Adrenal gland (tissue), 12 donors: ENCODE results near the gene WDR48. TPM values are rescaled to one million over a fixed set of nuclear protein-coding genes. Genes with fewer than 3 reads are reported as not detected.

Source experiments
- DNase-seq, 7 donors: peaks; one replicate each; pipeline ENCODE4 v3.0.0-alpha.2; 2019 to 2020
- H3K27ac ChIP-seq, 5 donors: fragments of 200-600 bp; sonication (generic) in 4 of 5; 1 replicate in 3 of 5; 2 replicates in 2 of 5; pipeline versions ENCODE4 v1.5.1 to v1.8.0; 2016 to 2020; ENCODE audit warnings: mild to moderate bottlenecking in 1 of 5
- H3K27me3 ChIP-seq: fragments of 200-600 bp; 2 replicates; pipeline ENCODE4 v1.8.0; 2021
- H3K36me3 ChIP-seq, 2 donors: fragments of 200-600 bp; replicated peaks in 1 of 2; 1 replicate in 1 of 2; 2 replicates in 1 of 2; pipeline versions ENCODE4 v1.5.1 to v1.8.0; 2018 to 2022
- H3K4me1 ChIP-seq, 2 donors: fragments of 200-600 bp; replicated peaks in 1 of 2; 1 replicate in 1 of 2; 2 replicates in 1 of 2; pipeline versions ENCODE4 v1.5.1 to v1.8.0; 2018 to 2021
- H3K4me3 ChIP-seq, 4 donors: fragments of 200-600 bp; sonication (generic) in 3 of 4; one replicate each; pipeline ENCODE4 v1.5.1; 2016 to 2018
- H3K9me3 ChIP-seq, 3 donors: fragments of 200-600 bp; sonication (generic) in 1 of 3; replicated peaks in 1 of 3; 1 replicate in 2 of 3; 2 replicates in 1 of 3; pipeline versions ENCODE4 v1.5.1 to v1.8.0; 2016 to 2021
- POLR2A ChIP-seq, 2 donors: fragments of 450-650 bp; IDR thresholded peaks; one replicate each; pipeline ENCODE4 v1.6.1; 2017; ENCODE audit warnings: antibody characterized with exemption in 2 of 2, mild to moderate bottlenecking in 2 of 2, moderate library complexity in 1 of 2
- WGBS, 4 donors: extraction: QIAGEN DNeasy Blood & Tissue Kit in 2 of 4; methylation state at CpG; one replicate each; pipeline versions ENCODE4 v1.1.5 to v1.1.7; 2013 to 2017; 5-methylcytosine and 5-hydroxymethylcytosine counted together
- intact Hi-C, 2 donors: fragments of 100-400 bp; cut with DNase I; formaldehyde crosslinking; loops; one replicate each; pipeline versions ENCODE4 v1.14.1 to v1.15.0; 2022 to 2023
- polyA plus RNA-seq, 3 donors: library from polyadenylated mRNA; stranded (reverse); fragments of 200-250 nt in 2 of 3; fragments of 350-450 nt in 1 of 3; fragmentation: Illumina TruSeq in 1 of 3; extraction: RNeasy Lipid Tissue Mini Kit (QIAGEN cat#74804) in 1 of 3; gene quantifications; one replicate each; pipeline ENCODE4 v1.2.3, GENCODE V29; 2013 to 2014
- total RNA-seq, 9 donors: library from RNA; depleted of rRNA in 4 of 9; stranded (reverse); fragments of >200 nt in 4 of 9; fragments of 120-200 nt in 1 of 9; fragmentation: NEBNext Ultra II Directional in 1 of 9; extraction: Animal tissue kit (Norgen Biotek cat#: 25700) in 1 of 9; gene quantifications; one replicate each; pipeline versions ENCODE4 v1.1.0 to v1.2.4, GENCODE V29; 2013 to 2023
- TF ChIP-seq, protein P1 (sequence below), 6 experiments: fragments of 450-650 bp in 4 of 6; fragments of 200-600 bp in 2 of 6; sonication (generic) in 1 of 6; IDR thresholded peaks; 1 replicate in 5 of 6; 2 replicates in 1 of 6; pipeline versions ENCODE4 v1.5.1 to v1.8.0; 2016 to 2021; ENCODE audit warnings: antibody characterized with exemption in 6 of 6, mild to moderate bottlenecking in 2 of 6, moderate library complexity in 1 of 6
- donor health status: healthy with polysubstance abuse.
- donor health status: Bipolar disorder and iron deficiency.
- donor health status: DM: yes; HTN: yes; CAD: no.
- donor health status: DM: no; HTN: no; CAD: no.
- donor health status: DM: no; HTN: no; CAD: no.
- donor health status: DM: yes; HTN: yes; CAD: no.

WDR48 gene
- total and polyA plus RNA-seq, 12 donors, result 15.4 to 57.1 (median 28.7) TPM

DNA sequence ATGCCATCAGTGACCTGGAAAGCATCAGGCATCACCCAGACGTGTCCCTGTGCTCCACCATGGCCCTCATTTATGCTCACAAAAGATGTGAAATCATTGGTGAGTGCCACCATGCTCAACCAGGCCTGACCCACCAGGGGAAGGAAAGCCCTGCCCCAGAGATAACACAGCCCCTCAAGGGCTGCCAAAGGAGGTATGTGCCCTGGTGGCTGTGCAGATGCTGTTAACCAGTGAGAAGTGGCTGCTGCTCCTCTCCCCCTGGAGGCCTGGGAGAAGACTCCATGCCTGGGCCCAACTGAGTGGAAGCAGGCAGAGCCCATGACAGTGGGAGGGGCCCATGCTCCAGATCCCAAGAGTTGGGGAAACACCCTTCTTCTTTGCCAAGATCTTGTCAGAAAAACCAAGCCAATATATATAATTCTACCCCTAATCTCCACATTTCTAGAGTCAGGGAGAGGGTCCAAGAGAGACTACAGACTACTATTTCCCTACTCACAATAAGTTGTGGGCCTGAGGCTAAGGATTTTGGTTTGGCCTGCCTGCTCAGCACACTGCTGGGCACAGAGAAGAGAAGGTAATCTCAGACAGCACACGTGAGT lies 58.3 kb downstream of the WDR48 start:
- peaks cover 3 to 20% of the 10 kb centered on the region in 2 donors for H3K4me1 ChIP-seq
- peak in 1 of 7 donors; percentile 28 for DNase-seq
- no peaks in the 10 kb centered on the region for H3K36me3 ChIP-seq
- no peaks in the 10 kb centered on the region for H3K9me3 ChIP-seq
- WGBS, 4 donors, result 60 to 97% (median 77%) methylated on average over 1 to 2 of the region's 2 CpGs
- intact Hi-C loops, result loop anchor here in 1 of 2 donors (10.0 kb wide), 1 partner anchor 85 kb away; the partner anchor contains the start of gene XIRP1
- H3K27me3 ChIP-seq, result no peaks in the 10 kb centered on the region
- no peak for TF ChIP-seq POLR2A (IDR thresholded peaks at IDR 0.05)
- TF ChIP-seq, protein P1, sequence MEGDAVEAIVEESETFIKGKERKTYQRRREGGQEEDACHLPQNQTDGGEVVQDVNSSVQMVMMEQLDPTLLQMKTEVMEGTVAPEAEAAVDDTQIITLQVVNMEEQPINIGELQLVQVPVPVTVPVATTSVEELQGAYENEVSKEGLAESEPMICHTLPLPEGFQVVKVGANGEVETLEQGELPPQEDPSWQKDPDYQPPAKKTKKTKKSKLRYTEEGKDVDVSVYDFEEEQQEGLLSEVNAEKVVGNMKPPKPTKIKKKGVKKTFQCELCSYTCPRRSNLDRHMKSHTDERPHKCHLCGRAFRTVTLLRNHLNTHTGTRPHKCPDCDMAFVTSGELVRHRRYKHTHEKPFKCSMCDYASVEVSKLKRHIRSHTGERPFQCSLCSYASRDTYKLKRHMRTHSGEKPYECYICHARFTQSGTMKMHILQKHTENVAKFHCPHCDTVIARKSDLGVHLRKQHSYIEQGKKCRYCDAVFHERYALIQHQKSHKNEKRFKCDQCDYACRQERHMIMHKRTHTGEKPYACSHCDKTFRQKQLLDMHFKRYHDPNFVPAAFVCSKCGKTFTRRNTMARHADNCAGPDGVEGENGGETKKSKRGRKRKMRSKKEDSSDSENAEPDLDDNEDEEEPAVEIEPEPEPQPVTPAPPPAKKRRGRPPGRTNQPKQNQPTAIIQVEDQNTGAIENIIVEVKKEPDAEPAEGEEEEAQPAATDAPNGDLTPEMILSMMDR (IDR thresholded peaks at IDR 0.05), result no peak
- H3K27ac ChIP-seq, result no peak overlapping the region
- no peak overlapping the region for H3K4me3 ChIP-seq

DNA sequence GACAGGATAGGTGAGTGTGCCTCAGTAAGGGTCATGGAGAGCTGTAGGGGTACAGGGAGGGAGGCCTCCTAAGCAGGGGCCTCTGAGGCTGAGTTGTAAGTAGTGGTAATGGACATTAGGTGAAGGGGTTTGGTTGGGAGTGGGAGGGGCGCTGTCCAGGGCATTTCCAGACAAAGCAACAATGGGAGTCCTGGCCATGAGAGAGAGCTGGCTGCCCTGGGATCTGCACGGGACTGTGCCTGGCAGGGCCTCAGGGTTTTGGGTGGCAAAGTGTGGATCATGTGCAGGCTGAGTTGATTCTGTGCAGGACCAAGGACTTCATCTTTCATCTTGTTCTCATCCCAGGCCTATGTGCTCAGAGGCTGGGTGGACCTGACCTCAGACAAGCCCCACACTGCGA lies 60.3 kb downstream of the WDR48 start:
- peaks cover 3 to 5% of the 10 kb centered on the region in 2 donors for H3K4me1 ChIP-seq
- TF ChIP-seq POLR2A (IDR thresholded peaks at IDR 0.05), result no peak
- TF ChIP-seq, protein P1 (IDR thresholded peaks at IDR 0.05), result no peak
- H3K4me3 ChIP-seq, result no peak overlapping the region
- DNase-seq, result no peak
- WGBS, 4 donors, result 94 to 97% (median 95%) methylated on average over 3 of the region's 3 CpGs
- H3K9me3 ChIP-seq, result no peaks in the 10 kb centered on the region
- H3K27me3 ChIP-seq, result no peaks in the 10 kb centered on the region
- H3K27ac ChIP-seq, result no peak overlapping the region
- no peaks in the 10 kb centered on the region for H3K36me3 ChIP-seq
- intact Hi-C loops, result loop anchor here in 1 of 2 donors (10.0 kb wide), 1 partner anchor 83 kb away; the partner anchor contains the start of gene XIRP1

DNA sequence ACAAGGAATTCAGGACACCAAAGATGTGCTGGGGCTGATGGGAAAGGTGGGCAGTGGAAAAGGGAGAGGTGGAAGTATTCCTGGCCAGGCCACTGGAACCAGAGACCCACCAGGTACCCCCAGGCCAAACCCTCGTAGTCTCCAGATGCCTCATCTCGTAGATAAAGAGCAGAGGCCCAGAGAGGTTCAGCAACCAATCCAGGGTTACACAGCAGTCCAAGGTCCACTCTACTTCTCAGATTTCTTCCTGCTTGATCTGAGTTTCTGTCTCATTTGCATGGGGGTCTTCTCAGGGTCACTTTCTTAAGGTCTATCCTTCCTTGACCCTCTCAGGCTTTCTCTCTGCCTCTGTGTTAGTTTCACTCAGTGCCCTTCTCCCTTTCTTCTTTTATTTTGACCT lies 60.7 kb downstream of the WDR48 start:
- peaks cover 3 to 5% of the 10 kb centered on the region in 2 donors for H3K4me1 ChIP-seq
- no peaks in the 10 kb centered on the region for H3K27me3 ChIP-seq
- peak in 1 of 7 donors; percentile 23 for DNase-seq
- intact Hi-C loops, result loop anchor here in 1 of 2 donors (10.0 kb wide), 1 partner anchor 82 kb away; the partner anchor contains the start of gene XIRP1
- no peaks in the 10 kb centered on the region for H3K9me3 ChIP-seq
- TF ChIP-seq, protein P1 (IDR thresholded peaks at IDR 0.05), result no peak
- no peak for TF ChIP-seq POLR2A (IDR thresholded peaks at IDR 0.05)
- H3K36me3 ChIP-seq, result no peaks in the 10 kb centered on the region
- no peak overlapping the region for H3K27ac ChIP-seq
- WGBS, 4 donors, result 88 to 100% (median 95%) methylated on average over 2 of the region's 2 CpGs
- H3K4me3 ChIP-seq, result no peak overlapping the region

DNA sequence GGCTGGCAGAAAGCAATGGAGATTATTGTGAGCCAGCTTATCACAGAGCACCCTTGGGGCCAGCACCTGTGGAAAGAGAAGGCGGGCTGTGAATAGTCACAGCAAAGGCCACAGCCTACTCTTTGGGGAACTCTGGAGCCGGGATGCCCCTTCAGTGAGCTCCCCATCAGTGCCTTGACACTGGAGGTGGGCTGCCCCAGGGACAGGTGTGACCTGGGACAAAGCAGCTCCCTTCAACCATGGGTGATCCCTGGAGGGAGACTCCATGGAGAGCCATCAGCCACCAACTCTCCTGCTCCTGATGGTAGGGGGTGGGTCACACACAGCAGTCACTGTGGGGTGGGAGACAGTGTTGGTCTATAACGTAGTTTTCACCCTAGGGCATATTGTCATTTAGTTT lies 61.5 kb downstream of the WDR48 start:
- TF ChIP-seq, protein P1 (IDR thresholded peaks at IDR 0.05), result no peak
- no peak for TF ChIP-seq POLR2A (IDR thresholded peaks at IDR 0.05)
- H3K27me3 ChIP-seq, result no peaks in the 10 kb centered on the region
- H3K4me3 ChIP-seq, result no peak overlapping the region
- H3K27ac ChIP-seq, result no peak overlapping the region
- DNase-seq, result peak in 1 of 7 donors; percentile 31
- H3K9me3 ChIP-seq, result no peaks in the 10 kb centered on the region
- H3K4me1 ChIP-seq, result peaks cover 0 to under 1% of the 10 kb centered on the region in 2 donors
- H3K36me3 ChIP-seq, result no peaks in the 10 kb centered on the region
- intact Hi-C loops, result loop anchor here in 1 of 2 donors (10.0 kb wide), 1 partner anchor 82 kb away; the partner anchor contains the start of gene XIRP1
- 61 to 98% (median 82%) methylated on average over 2 to 3 of the region's 3 CpGs for WGBS, 4 donors
